Hematopoietic multipotent progenitor cell treated with erythropoietin and hydrocortisone succinate and interleukin-3 and kit ligand, for 8 days (in vitro differentiated cells): ENCODE data around the gene MDP1.

ENCODE experiments used
- DNase-seq: peaks from one replicate; pipeline ENCODE4 v3.0.0-alpha.2; 2015

Gene MDP1

GRCh38 chr14:24178399-24179178, 37.3 kb downstream of the MDP1 start:
- no peak for DNase-seq

GRCh38 chr14:24177891-24178290, 38.0 kb downstream of the MDP1 start:
- no peak for DNase-seq

GRCh38 chr14:24177041-24177825, 38.6 kb downstream of the MDP1 start:
- no peak for DNase-seq

- DNase-seq: no peak
Measured at GRCh38 chr14:24176599-24176998, 39.3 kb downstream of the MDP1 start.

DNA sequence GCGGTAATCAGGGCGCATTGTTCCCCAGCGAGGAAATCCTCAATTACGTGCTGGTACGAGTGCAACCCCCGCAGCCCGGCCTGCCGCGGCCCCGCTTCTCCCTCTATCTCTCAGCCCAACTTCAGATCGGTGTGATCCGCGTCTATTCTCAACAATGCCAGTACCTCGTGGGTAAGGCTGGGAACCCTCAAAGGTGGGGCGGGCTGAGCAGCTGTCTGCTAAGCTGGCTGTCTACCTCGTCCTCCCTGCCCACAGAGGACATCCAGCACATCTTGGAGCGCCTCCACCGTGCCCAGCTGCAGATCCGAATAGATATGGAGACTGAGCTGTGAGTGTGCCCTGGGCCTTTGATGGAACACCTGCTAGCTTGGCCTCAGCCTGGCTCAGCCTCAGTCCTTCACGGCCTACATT, 43.0 kb downstream of the MDP1 start:
- DNase-seq: no peak

GRCh38 chr14:24172261-24172860, 43.5 kb downstream of the MDP1 start:
- peak; percentile 36 for DNase-seq

DNA sequence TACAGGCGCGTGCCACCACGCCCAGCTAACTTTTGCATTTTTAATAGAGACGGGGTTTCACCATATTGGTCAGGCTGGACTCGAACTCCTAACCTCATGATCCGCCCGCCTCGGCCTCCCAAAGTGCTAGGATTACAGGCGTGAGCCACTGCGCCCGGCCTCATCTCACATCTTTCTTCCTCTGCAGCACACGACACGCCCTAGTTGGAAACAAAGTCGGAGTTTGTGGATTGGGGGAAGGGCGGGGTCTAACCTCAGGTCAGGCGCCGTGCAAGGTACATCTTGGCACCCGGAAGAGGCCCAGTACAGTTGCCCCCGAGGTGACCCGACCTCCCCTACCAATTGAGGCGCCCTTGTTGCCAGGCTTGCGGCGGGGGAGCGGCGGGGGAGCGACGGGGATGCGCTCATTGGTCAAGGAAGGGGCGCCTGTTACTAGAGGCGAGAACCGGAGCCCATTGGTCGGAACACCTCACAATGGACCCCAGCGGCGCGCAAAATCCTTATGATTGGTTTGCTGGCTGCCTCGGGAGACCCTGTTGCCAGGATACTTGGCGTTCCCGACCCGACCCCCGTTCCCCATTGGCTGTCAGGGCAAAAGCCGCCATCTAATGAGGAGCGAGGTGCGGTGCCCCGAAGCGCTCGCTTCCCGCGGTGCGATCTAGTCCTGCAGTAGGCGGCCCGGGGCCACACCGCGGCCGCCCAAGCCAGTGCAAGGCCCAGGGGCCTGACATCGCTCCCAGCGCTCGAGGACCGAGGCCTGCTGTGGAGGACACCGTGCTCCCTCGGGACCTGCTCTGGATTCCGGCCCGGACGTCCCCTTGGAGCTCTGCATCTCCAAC, 44.2 kb downstream of the MDP1 start, which contains the start of gene REC8:
TSS of gene REC8 (plus strand) at position 659 of the 839 bp plus-strand sequence. CDS start 473 bp downstream, outside the sequence.
- DNase-seq: peak; percentile 97

DNA sequence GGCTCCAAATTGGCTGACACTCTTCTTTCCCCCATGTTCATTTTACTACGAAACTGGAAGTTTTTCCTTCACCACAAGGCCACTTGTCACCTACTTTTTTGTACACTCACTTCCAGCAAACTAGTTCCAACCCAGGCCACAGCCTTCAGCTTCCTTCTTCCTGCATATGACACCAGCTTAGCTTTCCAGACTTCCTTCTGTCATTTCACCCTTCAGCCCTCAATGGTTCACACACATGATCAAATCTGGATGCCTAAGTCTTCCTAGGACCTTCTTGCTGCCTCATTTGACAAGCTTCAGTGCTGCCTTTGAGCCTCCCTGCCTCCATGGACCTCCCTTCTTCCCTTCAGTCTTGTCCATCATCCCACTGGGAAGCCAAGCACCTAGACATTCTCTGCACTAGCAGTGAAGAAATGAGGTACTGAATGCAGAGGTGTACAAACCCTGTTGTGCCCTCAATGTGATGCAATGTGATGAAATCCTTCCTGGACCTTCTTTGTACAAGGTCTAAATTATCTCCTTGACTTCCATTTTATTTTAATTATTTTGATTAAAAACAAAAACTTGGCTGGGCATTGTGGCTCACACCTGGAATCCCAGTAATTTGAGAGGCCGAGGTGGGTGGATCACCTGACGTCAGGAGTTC, 48.3 kb downstream of the MDP1 start:
- no peak for DNase-seq

GRCh38 chr14:24165785-24166184, 50.1 kb downstream of the MDP1 start:
- no peak for DNase-seq

- DNase-seq: no peak
Measured at GRCh38 chr14:24164518-24164991, 51.3 kb downstream of the MDP1 start.
